Measurements from ENCODE around the gene GTF3C2. TPM values are rescaled to one million over a fixed set of nuclear protein-coding genes. Genes with fewer than 3 reads are reported as not detected.
A peak's percentile ranks its signal among the peaks of the same experiment; 100 is the strongest.
"Not testable (repeated sequence)": the region's sequence is repeated elsewhere in the genome, so short reads cannot be mapped to it uniquely, and the experiment has no call there.

GTF3C2 gene
- polyA plus RNA-seq, 10 donors = 24.0 to 44.3 (median 32.1) TPM

- peak; percentile 91 to 97 (median 92) for DNase-seq
Observed at GRCh38 chr2:27322766-27323595, 33.6 kb downstream of the GTF3C2 start, which contains the start of gene MPV17. TSS of gene MPV17 (minus strand) at chr2:27323097. CDS start at chr2:27322517, 580 bp downstream.

- DNase-seq = no peak
Observed at GRCh38 chr2:27322301-27322765, 34.2 kb downstream of the GTF3C2 start.

DNA sequence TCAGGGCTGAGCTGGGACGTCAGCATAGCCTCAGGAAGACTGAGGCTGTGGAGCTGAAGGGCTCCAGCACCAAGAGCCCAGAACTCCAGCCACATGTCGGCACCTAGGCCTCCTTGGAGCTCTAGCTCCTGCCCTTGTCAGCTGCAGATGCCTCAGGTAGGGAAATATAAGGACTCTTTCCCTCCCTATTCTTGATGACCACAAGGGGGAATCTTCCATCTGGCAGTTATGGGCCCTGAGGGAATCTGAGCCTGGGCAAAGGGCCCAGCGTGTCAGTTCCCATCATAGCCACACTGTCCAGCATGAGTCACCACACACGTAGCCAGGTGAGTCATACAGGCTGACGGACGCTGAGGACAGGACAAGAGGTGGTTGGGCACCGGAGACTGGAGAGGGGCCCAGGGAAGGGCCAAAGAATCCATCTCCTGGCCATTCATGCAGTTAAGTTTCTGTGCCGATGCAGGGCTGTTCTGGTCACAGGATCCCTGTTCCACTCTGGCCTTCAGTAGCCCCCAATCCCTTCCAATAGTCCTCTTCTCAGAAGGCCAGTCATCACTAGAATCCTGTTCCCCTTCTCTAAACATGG is 35.5 kb downstream of the GTF3C2 start:
- DNase-seq = peak in 2 of 3 donors; percentile 12 to 89

- not testable (repeated sequence) for DNase-seq
Observed at GRCh38 chr2:27319839-27320238, 36.7 kb downstream of the GTF3C2 start.

GRCh38 chr2:27316655-27317412 is 39.7 kb downstream of the GTF3C2 start:
- DNase-seq = peak in 1 of 3 donors; percentile 18

DNA sequence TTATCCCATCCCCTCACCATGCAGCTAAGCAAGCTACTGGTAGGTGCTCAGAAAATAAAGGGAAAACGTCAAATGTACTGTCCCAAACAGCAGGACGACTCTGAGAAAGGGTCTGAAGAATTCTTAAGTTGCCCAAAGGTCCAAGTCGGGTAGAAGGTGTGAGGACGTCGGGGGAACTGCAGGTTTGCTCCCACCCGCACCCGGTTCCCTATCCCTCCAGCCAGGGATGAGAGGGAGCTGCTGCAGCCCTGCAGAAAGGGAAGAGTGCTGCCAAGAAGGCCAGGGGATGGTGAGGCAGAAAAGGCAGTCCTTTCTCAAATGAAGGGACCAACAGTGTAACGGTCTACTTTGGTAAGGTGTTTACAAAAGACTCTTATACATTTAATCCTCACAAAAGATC is 41.4 kb downstream of the GTF3C2 start:
- DNase-seq = no peak

- DNase-seq = no peak
Observed at GRCh38 chr2:27314709-27315108, 41.9 kb downstream of the GTF3C2 start.

DNA sequence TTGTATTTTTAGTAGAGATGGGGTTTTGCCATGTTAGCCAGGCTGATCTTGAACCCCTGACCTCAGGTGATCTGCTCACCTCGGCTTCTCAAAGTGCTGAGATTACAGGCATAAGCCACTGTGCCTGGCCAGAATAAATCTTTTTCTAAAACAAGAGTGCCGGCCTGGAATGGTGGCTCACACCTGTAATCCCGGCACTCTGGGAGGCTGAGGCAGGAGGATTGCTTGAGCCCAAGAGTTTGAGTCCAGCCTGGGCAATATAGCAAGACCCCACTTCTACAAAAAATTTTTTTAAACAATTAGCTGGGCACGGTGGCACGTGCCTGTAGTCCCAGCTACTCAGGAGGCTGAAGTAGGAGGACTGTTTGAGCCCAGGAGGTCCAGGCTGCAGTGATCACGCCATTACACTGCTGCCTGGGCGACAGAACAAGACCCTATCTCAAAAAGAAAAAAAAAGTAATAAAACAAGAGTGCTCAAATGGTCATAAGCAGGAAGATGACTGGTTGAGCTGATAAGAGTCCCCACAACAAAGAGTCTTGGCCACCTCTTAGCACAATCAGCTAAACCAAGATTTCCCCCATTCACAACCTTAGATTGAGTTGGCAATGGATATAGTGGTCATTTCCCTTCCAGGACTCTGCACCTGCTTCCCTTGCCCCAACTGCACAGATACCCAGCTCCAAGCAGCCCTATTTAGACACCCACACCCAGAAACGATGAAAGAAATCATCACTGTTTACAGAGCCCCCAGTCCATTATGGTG is 42.5 kb downstream of the GTF3C2 start:
- DNase-seq = no peak

DNA sequence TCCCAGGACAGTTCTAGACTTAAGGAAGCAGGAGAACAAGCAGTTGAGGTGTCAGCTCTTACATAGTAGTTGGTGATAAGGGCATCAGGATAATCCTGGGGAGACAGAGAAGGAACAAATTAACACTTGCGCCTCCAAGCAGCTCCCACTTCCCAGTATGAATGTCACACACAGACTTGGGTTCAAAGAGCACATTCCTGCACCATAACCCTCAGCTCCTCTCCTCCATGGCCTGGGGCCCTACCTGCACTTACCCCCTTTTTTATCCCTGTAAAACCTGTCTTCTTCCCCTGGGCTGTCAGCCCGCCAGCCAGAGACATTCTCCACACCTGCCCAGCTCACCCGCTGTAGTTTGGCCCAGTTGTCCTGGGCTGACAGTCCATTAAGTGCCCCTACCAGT is 44.4 kb downstream of the GTF3C2 start:
- DNase-seq = no peak

DNA sequence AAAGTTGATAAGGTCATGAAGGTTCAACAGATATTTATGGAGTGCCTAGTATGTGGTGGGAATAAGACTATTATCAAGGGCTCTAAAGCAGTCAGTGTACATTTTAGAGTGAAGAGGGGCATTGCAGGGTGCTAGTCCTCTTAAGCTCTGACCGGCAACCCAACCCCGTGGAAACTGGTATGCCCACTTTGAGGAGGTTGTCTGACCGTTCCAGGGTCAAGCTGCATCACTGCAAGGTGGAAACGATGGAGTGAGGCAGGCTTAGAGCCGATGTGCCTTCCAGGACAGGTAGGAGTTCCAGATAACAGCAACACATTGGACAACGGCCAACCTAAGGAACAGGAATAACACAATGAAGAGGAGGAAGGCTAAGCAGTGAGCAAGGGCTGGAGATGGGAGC is 46.9 kb downstream of the GTF3C2 start:
- DNase-seq = no peak

DNA sequence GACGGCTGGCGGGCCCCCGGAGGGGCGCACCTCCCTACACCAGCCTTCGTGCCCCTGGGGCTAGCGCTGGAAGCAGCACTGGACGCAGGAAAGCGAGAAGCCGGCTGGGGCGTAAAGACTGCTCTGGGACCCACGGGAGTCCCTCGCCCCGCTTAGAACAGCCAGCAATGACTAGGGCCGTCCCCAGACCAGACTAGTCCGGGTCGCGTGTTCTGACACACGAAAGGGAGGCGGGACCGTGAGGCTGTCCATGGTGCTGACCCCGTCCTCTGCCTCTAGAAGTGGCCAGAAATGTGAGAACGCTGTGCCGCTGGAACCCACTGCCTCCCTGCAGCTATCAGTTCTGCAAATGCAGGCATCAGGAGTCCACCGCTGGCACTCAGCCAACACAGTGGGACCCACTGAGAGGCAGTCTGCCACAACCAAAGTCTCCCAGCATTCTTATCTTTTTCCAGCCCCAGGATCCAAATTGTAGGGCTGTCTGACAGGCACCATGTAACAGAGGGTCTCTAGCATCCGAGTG is 48.1 kb downstream of the GTF3C2 start, which contains the start of gene UCN:
UCN (minus strand) TSS at position 87 of the 523 bp plus-strand sequence. CDS start 550 bp downstream, outside the sequence.
- peak; percentile 23 to 81 (median 60) for DNase-seq

DNA sequence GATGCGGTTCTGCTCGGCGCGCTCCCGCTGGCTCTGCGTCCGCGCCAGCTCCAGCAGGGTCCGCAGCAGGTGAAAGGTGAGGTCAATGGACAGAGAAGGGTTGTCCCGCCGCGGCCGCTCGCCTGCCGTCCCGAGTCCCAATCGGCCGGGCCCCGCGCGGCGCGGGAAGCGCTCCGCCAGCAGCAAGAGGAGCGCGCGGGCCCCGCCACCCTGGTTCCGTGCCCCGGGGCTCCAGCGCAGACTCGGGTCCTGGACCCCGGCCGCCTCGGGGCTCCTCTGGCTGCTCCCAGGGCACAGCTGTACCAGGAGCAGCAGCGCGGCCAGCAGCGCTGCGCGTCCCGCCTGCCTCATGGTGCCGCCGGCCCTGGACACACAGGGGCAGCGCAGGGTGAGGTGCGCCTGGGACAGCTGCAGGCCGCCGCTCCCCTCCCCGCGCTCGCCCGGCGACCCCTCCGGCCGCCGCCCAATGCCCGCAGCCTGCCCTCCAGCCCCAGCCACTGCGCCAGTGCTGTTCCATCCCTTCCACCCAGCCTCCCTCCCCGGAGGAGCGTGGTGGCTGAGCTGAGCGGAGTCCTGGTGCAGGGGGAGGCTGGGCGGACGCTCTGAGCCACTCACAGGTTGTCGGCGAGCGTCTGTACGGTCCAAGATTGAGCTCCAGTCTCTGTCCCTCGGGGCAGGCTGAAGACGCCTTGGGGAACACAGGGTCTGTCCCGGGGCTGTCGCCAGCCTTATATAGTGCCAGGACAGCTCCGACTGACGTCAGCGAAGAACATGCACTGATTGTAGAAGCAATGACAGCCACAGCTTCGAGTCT is 48.8 kb downstream of the GTF3C2 start:
- no peak for DNase-seq

DNA sequence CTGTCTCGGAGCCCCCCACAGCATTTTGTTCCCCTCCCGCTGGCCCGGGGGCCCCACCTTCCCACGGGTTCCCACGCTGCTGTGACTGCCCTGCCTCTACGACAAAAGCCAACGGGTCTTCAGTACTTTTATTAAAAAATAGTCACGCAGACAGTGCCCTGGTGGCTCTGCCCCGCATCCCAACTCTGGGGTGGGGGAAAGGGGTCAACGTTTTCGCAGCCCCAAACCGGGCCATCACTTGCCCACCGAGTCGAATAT is 49.3 kb downstream of the GTF3C2 start:
- no peak for DNase-seq

GRCh38 chr2:27306573-27307286 is 49.8 kb downstream of the GTF3C2 start:
- DNase-seq = no peak

DNA sequence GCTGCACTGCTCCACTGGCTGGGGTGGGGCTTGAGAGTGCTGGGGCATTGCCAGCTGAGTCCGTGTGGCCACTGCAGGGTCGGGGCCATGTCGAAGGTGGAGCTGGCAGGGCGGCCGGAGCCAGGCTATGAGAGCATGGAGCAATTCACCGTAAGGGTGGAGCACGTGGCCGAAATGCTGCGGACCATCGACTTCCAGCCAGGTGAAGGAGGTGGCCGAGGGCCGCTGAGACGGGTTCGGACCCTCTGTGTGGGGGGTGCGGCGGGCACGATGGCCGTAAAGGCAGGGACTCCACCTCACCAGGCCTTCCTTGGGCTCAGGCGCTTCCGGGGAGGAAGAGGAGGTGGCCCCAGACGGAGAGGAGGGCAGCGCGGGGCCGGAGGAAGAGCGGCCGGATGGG is 50.4 kb downstream of the GTF3C2 start:
- no peak for DNase-seq

DNA sequence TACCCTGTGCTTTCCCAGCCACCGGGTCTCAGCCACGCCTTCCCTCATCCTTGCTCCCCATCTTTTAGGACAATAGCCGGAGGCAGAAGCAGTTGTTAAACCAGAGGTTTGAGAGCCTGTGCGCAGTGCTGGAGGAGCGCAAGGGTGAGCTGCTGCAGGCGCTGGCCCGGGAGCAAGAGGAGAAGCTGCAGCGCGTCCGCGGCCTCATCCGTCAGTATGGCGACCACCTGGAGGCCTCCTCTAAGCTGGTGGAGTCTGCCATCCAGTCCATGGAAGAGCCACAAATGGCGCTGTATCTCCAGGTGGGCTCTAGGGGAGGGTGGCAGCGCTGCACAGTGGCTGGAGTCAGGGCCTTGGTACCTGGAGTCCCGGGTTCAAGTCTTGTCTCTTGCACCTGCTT is 51.0 kb downstream of the GTF3C2 start:
- no peak for DNase-seq

DNA sequence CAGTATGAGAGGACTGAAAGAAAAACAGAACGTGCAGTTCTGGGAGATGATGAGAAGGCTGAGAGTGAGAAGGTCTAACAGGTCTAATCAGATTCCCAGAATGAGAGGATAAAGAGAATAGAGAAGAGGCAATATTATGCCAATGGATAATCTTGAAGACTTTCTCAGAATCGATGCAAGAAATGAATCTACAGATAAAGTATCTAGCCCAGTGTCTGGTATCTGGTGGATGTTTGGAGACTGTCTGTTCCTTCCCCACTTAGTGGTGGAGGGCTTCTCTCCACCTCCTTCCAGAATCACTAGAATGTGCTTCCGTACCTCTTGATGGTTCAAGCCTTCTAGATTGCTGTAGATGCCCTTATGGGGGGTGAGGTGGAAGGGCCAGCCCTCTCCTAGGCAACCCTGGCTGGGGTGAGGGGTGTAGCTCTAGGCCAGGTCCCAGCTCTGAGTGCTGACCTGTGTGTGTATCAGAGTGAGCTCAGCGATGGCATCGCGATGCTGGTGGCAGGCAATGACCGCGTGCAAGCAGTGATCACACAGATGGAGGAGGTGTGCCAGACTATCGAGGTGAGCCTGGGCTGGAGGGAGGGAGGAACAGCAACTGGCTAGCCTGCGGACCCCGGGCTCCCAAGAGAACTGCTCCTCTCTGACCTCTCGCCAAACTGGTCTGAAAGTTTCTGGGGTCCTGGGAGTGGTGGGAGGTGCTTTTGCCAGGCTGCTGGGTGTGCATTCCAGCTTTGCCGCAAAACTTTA is 51.9 kb downstream of the GTF3C2 start:
- no peak for DNase-seq

DNA sequence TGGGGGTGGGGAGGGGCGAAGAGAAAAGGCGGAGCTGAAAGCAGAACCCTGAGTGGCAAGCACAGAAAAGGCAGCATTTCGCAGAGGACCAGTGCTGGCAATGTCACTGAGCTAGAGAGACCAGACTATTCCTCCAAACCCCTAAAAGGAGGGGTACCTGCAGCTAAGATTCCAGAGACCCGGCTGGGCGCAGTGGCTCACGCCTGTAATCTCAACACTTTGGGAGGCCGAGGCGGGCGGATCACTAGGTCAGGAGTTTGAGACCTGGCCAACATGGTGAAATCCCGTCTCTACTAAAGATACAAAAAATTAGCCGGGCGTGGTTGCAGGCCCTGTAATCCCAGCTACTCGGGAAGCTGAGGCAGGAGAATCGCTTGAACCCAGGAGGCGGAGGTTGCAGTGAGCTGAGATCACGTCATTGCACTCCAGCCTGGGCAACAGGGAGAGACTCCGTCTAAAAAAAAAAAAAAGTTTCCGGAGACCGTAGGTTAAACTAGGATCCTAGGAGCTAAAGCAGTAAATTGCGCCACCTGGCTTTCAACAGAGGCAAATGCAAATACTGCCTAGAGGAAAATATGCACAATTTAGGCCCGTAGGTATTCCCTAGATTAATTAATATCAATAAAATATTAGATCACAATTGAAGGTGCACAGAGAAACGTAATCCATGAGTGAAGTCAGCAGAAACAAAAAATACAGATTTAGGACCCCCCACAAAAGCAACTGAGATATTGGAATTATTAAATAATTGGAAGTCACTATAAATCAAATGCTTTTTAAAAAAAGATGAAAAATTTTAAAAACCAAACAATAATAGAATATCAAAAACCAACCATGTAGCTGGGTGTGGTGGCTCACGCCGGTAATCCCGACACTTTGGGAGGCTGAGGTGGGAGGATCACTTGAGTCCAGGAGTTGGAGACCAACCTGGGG is 53.2 kb downstream of the GTF3C2 start:
- DNase-seq = peak in 2 of 3 donors; percentile 40 to 47

Data from muscle of back (tissue), 11 donors.